Transverse colon (tissue), 4 donors: ENCODE results near the gene ZNF326.

Experiments
- CTCF ChIP-seq, 5 experiments: fragments of 200-600 bp in 3 of 5; fragments of 450-650 bp in 2 of 5; sonication (generic) in 3 of 5; IDR thresholded peaks; 1 replicate in 2 of 5; 2 replicates in 3 of 5; pipeline ENCODE4 v1.5.1; 2016 to 2017; ENCODE audit warnings: antibody characterized with exemption in 5 of 5, inconsistent platforms in 3 of 5, mild to moderate bottlenecking in 2 of 5, moderate library complexity in 1 of 5
- EP300 ChIP-seq: sonication (generic); formaldehyde crosslinking; IDR thresholded peaks from one replicate; pipeline ENCODE4 v1.6.1; 2017; ENCODE audit warnings: antibody characterized with exemption, low read depth
- POLR2A ChIP-seq: fragments of 450-650 bp; IDR thresholded peaks from one replicate; pipeline ENCODE4 v1.6.1; 2016; ENCODE audit warnings: antibody characterized with exemption, mild to moderate bottlenecking, moderate library complexity
- POLR2AphosphoS5 ChIP-seq, 3 donors: sonication (generic); formaldehyde crosslinking; IDR thresholded peaks; one replicate each; pipeline ENCODE4 v1.6.1; 2016; ENCODE audit warnings: antibody characterized with exemption in 3 of 3

GRCh38 chr1:89953131-89953626 lies 41.7 kb upstream of the ZNF326 start:
- TF ChIP-seq CTCF (IDR thresholded peaks at IDR 0.05) (no peak), POLR2AphosphoS5 (IDR thresholded peaks at IDR 0.05) (no peak), EP300 (no peak), POLR2A (no peak)
